Amniotic stem cell (primary cell): ENCODE results near the gene NDRG2.

Source experiments
- DNase-seq: peaks from one replicate; lab custom pipeline; 2025; lab: John Stamatoyannopoulos, UW

The NDRG2 gene

GRCh38 chr14:21033133-21033698 lies 8.4 kb upstream of the NDRG2 start:
- DNase-seq: no peak

GRCh38 chr14:21032326-21033132 lies 7.7 kb upstream of the NDRG2 start:
- no peak for DNase-seq

- DNase-seq: no peak
These were observed 5.7 kb upstream of the NDRG2 start for GRCh38 chr14:21030531-21030930.

GRCh38 chr14:21029917-21030316 lies 5.1 kb upstream of the NDRG2 start, which contains the start of gene TPPP2:
Gene TPPP2, plus strand, starts transcription at chr14:21030217. Its CDS starts 365 bp downstream, at chr14:21030582.
- DNase-seq: no peak

- no peak for DNase-seq
These were observed 2.1 kb upstream of the NDRG2 start for GRCh38 chr14:21026988-21027315.

- DNase-seq: no peak
These were observed 1.6 kb upstream of the NDRG2 start for GRCh38 chr14:21026274-21026987.

GRCh38 chr14:21025371-21026273 lies 761 bp upstream of the NDRG2 start:
- DNase-seq: no peak

GRCh38 chr14:21023817-21024584 lies 860 bp downstream of the NDRG2 start:
- no peak for DNase-seq

- DNase-seq: no peak
These were observed 1.7 kb downstream of the NDRG2 start for GRCh38 chr14:21023174-21023573.

- no peak for DNase-seq
These were observed 2.2 kb downstream of the NDRG2 start for GRCh38 chr14:21022686-21023085.

GRCh38 chr14:21020977-21021545 lies 3.8 kb downstream of the NDRG2 start:
- no peak for DNase-seq

GRCh38 chr14:21019366-21019765 lies 5.5 kb downstream of the NDRG2 start:
- no peak for DNase-seq

GRCh38 chr14:21018781-21019180 lies 6.1 kb downstream of the NDRG2 start:
- DNase-seq: no peak

- DNase-seq: no peak
These were observed 6.6 kb downstream of the NDRG2 start for GRCh38 chr14:21018286-21018685.

GRCh38 chr14:21017528-21018245 lies 7.2 kb downstream of the NDRG2 start:
- DNase-seq: no peak

GRCh38 chr14:21016413-21017190 lies 8.3 kb downstream of the NDRG2 start:
- DNase-seq: no peak

- DNase-seq: no peak
These were observed 9.5 kb downstream of the NDRG2 start for GRCh38 chr14:21015312-21015711.

GRCh38 chr14:21014761-21015190 lies 10.1 kb downstream of the NDRG2 start:
- DNase-seq: peak; percentile 64

GRCh38 chr14:21011136-21011535 lies 13.7 kb downstream of the NDRG2 start:
- DNase-seq: no peak
